ENCODE results near the gene KRT6C.

DNA sequence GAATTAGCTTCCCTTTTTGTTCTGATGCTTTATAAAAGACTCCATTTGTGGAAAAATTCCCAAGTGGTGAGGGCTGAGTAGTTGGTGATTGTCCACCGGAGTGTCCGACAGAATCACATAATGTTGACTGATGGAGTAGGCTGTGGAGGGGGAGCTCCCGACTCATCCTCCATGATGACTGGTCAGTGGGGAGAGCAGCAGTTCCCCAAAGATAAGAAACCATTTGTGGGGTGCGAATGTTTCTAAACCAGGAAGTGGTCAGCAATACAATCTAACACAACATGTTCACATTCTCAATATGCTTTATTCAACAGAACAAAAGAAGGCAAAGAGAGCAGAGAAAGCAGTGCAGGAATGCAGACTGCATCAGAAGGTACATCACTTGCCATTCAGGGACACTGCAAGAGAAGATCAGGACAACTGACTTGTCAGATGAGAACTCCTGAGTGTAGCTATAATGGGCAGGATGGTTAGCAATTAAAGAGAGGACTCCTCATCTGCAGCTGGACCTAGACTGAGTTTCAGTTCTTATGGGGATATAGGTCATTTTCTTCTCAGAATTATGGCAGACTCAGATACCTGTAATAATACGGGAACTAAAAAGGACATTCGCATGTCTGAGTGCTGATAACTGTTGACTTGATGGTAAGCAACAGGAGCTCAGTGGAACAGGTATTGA, 27.1 kb downstream of the KRT6C start:
- TF ChIP-seq, protein P1, sequence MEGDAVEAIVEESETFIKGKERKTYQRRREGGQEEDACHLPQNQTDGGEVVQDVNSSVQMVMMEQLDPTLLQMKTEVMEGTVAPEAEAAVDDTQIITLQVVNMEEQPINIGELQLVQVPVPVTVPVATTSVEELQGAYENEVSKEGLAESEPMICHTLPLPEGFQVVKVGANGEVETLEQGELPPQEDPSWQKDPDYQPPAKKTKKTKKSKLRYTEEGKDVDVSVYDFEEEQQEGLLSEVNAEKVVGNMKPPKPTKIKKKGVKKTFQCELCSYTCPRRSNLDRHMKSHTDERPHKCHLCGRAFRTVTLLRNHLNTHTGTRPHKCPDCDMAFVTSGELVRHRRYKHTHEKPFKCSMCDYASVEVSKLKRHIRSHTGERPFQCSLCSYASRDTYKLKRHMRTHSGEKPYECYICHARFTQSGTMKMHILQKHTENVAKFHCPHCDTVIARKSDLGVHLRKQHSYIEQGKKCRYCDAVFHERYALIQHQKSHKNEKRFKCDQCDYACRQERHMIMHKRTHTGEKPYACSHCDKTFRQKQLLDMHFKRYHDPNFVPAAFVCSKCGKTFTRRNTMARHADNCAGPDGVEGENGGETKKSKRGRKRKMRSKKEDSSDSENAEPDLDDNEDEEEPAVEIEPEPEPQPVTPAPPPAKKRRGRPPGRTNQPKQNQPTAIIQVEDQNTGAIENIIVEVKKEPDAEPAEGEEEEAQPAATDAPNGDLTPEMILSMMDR (IDR thresholded peaks at IDR 0.05): no peak
- no peak for TF ChIP-seq POLR2A (IDR thresholded peaks at IDR 0.05)

Data from heart left ventricle (tissue), 13 donors.